ENCODE data around the gene EEFSEC.

Gene EEFSEC

GRCh38 chr3:128422762-128423524 lies 269.7 kb downstream of the EEFSEC start:
- Histone ChIP-seq H3K4me3 (no peak overlapping the region), H3K27ac (no peak overlapping the region), H3K36me3 (no peaks in the 10 kb centered on the region), H3K9me3 (no peaks in the 10 kb centered on the region), H3K4me1 (peaks cover 0 to 12% (median 6%) of the 10 kb centered on the region in 4 donors), H3K27me3 (peaks cover 0 to 21% of the 10 kb centered on the region in 2 donors)
- no peak for DNase-seq
- no peak for TF ChIP-seq CTCF (IDR thresholded peaks at IDR 0.05)
- intact Hi-C loops (cut with DNase I; ENCODE audit: low total_unique reads): no loop called here

GRCh38 chr3:128423525-128424147 lies 270.4 kb downstream of the EEFSEC start:
- H3K9me3 ChIP-seq: no peaks in the 10 kb centered on the region
- DNase-seq: no peak
- peaks cover 0 to 12% (median 6%) of the 10 kb centered on the region in 4 donors for H3K4me1 ChIP-seq
- no peak overlapping the region for H3K4me3 ChIP-seq
- H3K36me3 ChIP-seq: no peaks in the 10 kb centered on the region
- intact Hi-C loops (cut with DNase I; ENCODE audit: low total_unique reads): no loop called here
- no peak overlapping the region for H3K27ac ChIP-seq
- no peak for TF ChIP-seq CTCF (IDR thresholded peaks at IDR 0.05)
- H3K27me3 ChIP-seq: peaks cover 0 to 28% of the 10 kb centered on the region in 2 donors

GRCh38 chr3:128424508-128425069 lies 271.3 kb downstream of the EEFSEC start:
- Histone ChIP-seq H3K4me3 (no peak overlapping the region), H3K9me3 (no peaks in the 10 kb centered on the region), H3K36me3 (no peaks in the 10 kb centered on the region), H3K27ac (no peak overlapping the region), H3K4me1 (peaks cover 0 to 12% (median 6%) of the 10 kb centered on the region in 4 donors), H3K27me3 (peaks cover 0 to 37% of the 10 kb centered on the region in 2 donors)
- intact Hi-C loops (cut with DNase I; ENCODE audit: low total_unique reads): loop anchor here (5.0 kb wide), 1 partner anchor 183 kb away; no protein-coding TSS in a partner anchor
- no peak for DNase-seq
- no peak for TF ChIP-seq CTCF (IDR thresholded peaks at IDR 0.05)

- Histone ChIP-seq H3K9me3 (no peaks in the 10 kb centered on the region), H3K36me3 (no peaks in the 10 kb centered on the region), H3K4me1 (peaks cover 0 to 12% (median 6%) of the 10 kb centered on the region in 4 donors), H3K27ac (no peak overlapping the region), H3K4me3 (no peak overlapping the region), H3K27me3 (peaks cover 0 to 44% of the 10 kb centered on the region in 2 donors)
- intact Hi-C loops (cut with DNase I; ENCODE audit: low total_unique reads): loop anchor here (5.0 kb wide), 1 partner anchor 182 kb away; no protein-coding TSS in a partner anchor
- no peak for DNase-seq
- no peak for TF ChIP-seq CTCF (IDR thresholded peaks at IDR 0.05)
Observed at GRCh38 chr3:128425142-128425845, 272.0 kb downstream of the EEFSEC start.

GRCh38 chr3:128425846-128426127 lies 272.5 kb downstream of the EEFSEC start:
- no peak overlapping the region for H3K4me3 ChIP-seq
- no peaks in the 10 kb centered on the region for H3K36me3 ChIP-seq
- TF ChIP-seq CTCF (IDR thresholded peaks at IDR 0.05): no peak
- peaks cover 0 to 12% (median 6%) of the 10 kb centered on the region in 4 donors for H3K4me1 ChIP-seq
- intact Hi-C loops (cut with DNase I; ENCODE audit: low total_unique reads): loop anchor here (2.0 to 5.0 kb wide), 2 partner anchors 71 to 182 kb away; no protein-coding TSS in a partner anchor
- no peak for DNase-seq
- no peak overlapping the region for H3K27ac ChIP-seq
- H3K27me3 ChIP-seq: peaks cover 0 to 49% of the 10 kb centered on the region in 2 donors
- no peaks in the 10 kb centered on the region for H3K9me3 ChIP-seq

Data from tibial artery (tissue), 4 donors.